Karpas-422 (cell line): Measurements from ENCODE around the gene PCDHB2. TPM values are rescaled to one million over a fixed set of nuclear protein-coding genes. Genes with fewer than 3 reads are reported as not detected.
"Not testable (repeated sequence)": the region's sequence is repeated elsewhere in the genome, so short reads cannot be mapped to it uniquely, and the experiment has no call there.

ENCODE experiments used
- DNase-seq: peaks from one replicate; pipeline ENCODE4 v3.0.0-alpha.2; 2015
- H2AFZ ChIP-seq: fragments of 200-600 bp; sonication (generic); 2 replicates; pipeline ENCODE4 v1.6.1; 2014; ENCODE audit warnings: antibody characterized with exemption, low read length, mixed read lengths
- H3K27ac ChIP-seq: fragments of 200-600 bp; sonication (generic); 2 replicates; pipeline ENCODE4 v1.5.1; 2014; ENCODE audit warnings: mild to moderate bottlenecking, low read length, moderate library complexity
- H3K27me3 ChIP-seq: fragments of 200-600 bp; sonication (generic); 2 replicates; pipeline ENCODE4 v1.6.1; 2014; ENCODE audit warnings: low read length, mixed read lengths
- H3K36me3 ChIP-seq: fragments of 200-600 bp; sonication (generic); 2 replicates; pipeline ENCODE4 v1.6.1; 2014; ENCODE audit warnings: low read length, mixed read lengths; ENCODE audit not compliant: insufficient read depth
- H3K4me1 ChIP-seq: fragments of 200-600 bp; sonication (generic); 2 replicates; pipeline ENCODE4 v1.6.1; 2014; ENCODE audit warnings: mild to moderate bottlenecking, low read length, mixed read lengths
- H3K4me2 ChIP-seq: fragments of 200-600 bp; sonication (generic); 2 replicates; pipeline ENCODE4 v1.6.1; 2014; ENCODE audit warnings: low read length, low read depth, mild to moderate bottlenecking; ENCODE audit not compliant: poor library complexity, severe bottlenecking
- H3K4me3 ChIP-seq: fragments of 200-600 bp; sonication (generic); 2 replicates; pipeline ENCODE4 v1.5.1; 2014; ENCODE audit warnings: mild to moderate bottlenecking, antibody characterized with exemption, low read length, mixed read lengths
- H3K79me2 ChIP-seq: fragments of 200-600 bp; sonication (generic); 2 replicates; pipeline ENCODE4 v1.6.1; 2014; ENCODE audit warnings: mild to moderate bottlenecking, low read length, mixed read lengths
- H3K9ac ChIP-seq: fragments of 200-600 bp; sonication (generic); 2 replicates; pipeline ENCODE4 v1.6.0; 2014; ENCODE audit warnings: low read length
- H3K9me2 ChIP-seq: fragments of 200-600 bp; sonication (generic), shearing (Covaris generic); replicated peaks from 2 replicates; pipeline ENCODE4 v1.6.0; 2014; ENCODE audit warnings: mild to moderate bottlenecking, low read length, moderate library complexity; ENCODE audit not compliant: insufficient read depth
- H3K9me3 ChIP-seq: fragments of 300-700, 200-600 bp; sonication (generic); 2 replicates; pipeline ENCODE4 v1.6.1; 2014; ENCODE audit warnings: low read length, mixed read lengths
- H4K20me1 ChIP-seq: fragments of 200-600 bp; sonication (generic); 2 replicates; pipeline ENCODE4 v1.6.1; 2014; ENCODE audit warnings: mild to moderate bottlenecking, antibody characterized with exemption, low read length, low read depth; ENCODE audit not compliant: insufficient read depth
- total RNA-seq: library from RNA; depleted of rRNA; stranded (reverse); fragments of >200 nt; shearing (Covaris generic); gene quantifications from 2 replicates; pipeline ENCODE4 v1.2.3, GENCODE V29; 2014; ENCODE audit warnings: low replicate concordance; rRNA removed

PCDHB2 gene
- total RNA-seq, 1 experiment from 2014 or later, result not detected

DNA sequence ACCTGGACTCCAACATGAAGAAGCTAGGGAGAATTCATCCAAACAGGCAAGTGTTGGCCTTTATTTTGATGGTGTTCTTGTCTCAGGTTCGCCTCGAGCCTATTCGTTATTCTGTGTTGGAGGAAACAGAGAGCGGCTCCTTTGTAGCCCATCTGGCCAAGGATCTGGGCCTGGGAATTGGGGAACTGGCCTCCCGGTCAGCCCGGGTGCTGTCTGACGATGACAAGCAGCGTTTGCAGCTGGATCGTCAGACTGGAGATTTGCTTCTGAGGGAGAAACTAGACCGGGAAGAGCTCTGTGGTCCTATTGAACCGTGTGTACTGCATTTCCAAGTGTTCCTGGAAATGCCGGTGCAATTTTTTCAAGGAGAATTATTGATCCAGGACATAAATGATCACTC is 27.6 kb downstream of the PCDHB2 start:
- Histone ChIP-seq H3K4me2 (no peak overlapping the region), H3K9me3 (no peaks in the 10 kb centered on the region; the same call in 1 of the 2 replicates), H2AFZ (no peak overlapping the region), H3K4me1 (no peaks in the 10 kb centered on the region), H3K9ac (no peak overlapping the region), H3K9me2 (no peaks in the 10 kb centered on the region), H4K20me1 (no peaks in the 10 kb centered on the region), H3K27ac (no peak overlapping the region), H3K79me2 (no peaks in the 10 kb centered on the region), H3K36me3 (no peaks in the 10 kb centered on the region), H3K27me3 (no peaks in the 10 kb centered on the region), H3K4me3 (no peak overlapping the region)
- no peak for DNase-seq

DNA sequence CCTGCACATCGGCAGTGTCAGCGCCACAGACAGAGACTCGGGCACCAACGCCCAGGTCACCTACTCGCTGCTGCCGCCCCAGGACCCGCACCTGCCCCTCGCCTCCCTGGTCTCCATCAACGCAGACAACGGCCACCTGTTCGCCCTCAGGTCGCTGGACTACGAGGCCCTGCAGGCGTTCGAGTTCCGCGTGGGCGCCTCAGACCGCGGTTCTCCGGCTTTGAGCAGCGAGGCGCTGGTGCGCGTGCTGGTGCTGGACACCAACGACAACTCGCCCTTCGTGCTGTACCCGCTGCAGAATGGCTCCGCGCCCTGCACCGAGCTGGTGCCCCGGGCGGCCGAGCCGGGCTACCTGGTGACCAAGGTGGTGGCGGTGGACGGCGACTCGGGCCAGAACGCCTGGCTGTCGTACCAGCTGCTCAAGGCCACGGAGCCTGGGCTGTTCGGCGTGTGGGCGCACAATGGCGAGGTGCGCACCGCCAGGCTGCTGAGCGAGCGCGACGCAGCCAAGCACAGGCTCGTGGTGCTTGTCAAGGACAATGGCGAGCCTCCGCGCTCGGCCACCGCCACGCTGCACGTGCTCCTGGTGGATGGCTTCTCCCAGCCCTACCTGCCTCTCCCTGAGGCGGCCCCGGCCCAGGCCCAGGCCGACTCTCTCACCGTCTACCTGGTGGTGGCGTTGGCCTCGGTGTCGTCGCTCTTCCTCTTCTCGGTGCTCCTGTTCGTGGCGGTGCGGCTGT is 29.2 kb downstream of the PCDHB2 start:
- DNase-seq, H2AFZ ChIP-seq, H3K4me2 ChIP-seq, H3K27me3 ChIP-seq, H3K79me2 ChIP-seq, H3K4me3 ChIP-seq, H3K9me3 ChIP-seq, H3K9me2 ChIP-seq, H3K27ac ChIP-seq, H3K4me1 ChIP-seq, H3K36me3 ChIP-seq, H4K20me1 ChIP-seq, H3K9ac ChIP-seq: not testable (repeated sequence)

DNA sequence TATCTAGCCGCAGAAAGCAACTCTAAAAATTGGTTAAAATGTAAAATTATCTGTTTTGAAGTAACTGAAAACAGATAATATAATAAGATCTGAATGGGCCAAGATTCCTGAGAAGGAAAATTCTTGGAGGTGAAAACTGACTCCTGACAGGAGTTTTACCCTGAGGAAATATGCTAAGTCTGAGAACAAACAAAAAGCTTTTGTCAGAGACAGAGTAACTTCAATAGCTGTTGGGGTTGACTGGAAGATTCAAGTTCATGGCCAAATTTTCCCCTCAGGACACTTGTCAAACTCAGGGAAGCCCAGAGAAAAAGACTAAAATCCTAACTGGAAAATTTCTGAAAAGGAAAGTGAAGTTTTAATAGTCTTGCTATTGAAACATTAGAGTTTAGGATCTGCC is 32.9 kb downstream of the PCDHB2 start:
- DNase-seq, result no peak
- Histone ChIP-seq H3K79me2 (no peaks in the 10 kb centered on the region), H3K4me1 (no peaks in the 10 kb centered on the region), H3K4me3 (no peak overlapping the region), H3K9me2 (no peaks in the 10 kb centered on the region), H3K4me2 (no peak overlapping the region), H4K20me1 (no peaks in the 10 kb centered on the region), H3K9me3 (no peaks in the 10 kb centered on the region), H3K27me3 (no peaks in the 10 kb centered on the region), H2AFZ (no peak overlapping the region), H3K27ac (no peak overlapping the region), H3K36me3 (no peaks in the 10 kb centered on the region), H3K9ac (no peak overlapping the region)

DNA sequence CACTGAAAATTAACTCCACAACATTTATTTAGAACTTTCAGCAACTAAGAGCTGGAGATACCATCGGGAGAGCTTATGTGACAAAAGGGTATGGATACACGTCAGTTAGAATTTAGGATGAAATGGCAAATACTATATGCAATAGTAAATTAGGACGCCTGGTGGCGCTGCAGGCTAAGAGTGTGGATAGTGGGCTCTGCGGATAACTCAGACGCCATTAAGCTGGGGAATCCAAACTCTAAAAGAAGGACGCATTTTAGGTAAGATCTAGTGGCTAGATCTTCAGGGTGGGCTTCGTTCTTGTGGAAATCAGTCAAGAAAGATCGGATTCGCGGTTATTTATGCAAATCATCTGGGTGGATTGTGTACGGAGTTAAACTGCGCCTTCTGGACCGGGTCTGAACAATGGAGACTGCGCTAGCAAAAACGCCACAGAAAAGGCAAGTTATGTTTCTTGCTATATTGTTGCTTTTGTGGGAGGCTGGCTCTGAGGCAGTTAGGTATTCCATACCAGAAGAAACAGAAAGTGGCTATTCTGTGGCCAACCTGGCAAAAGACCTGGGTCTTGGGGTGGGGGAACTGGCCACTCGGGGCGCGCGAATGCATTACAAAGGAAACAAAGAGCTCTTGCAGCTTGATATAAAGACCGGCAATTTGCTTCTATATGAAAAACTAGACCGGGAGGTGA is 40.8 kb downstream of the PCDHB2 start, which contains the start of gene PCDHB5:
Gene PCDHB5, plus strand, starts transcription at position 177 of the 688 bp plus-strand sequence. Its CDS starts 229 bp downstream, at position 406.
- Histone ChIP-seq H3K27me3 (no peaks in the 10 kb centered on the region), H3K79me2 (no peaks in the 10 kb centered on the region), H3K4me2 (no peak within 1 kb of the TSS), H3K27ac (no peak within 1 kb of the TSS), H2AFZ (no peak within 1 kb of the TSS), H3K9me2 (no peaks in the 10 kb centered on the region), H3K9ac (no peak within 1 kb of the TSS), H3K4me1 (no peaks in the 10 kb centered on the region), H3K36me3 (no peaks in the 10 kb centered on the region), H4K20me1 (no peaks in the 10 kb centered on the region), H3K9me3 (0 out of 2 replicates have a peak, but pooled peaks cover 2% of the 10 kb centered on the region), H3K4me3 (no peak within 1 kb of the TSS)
- DNase-seq, result peak; percentile 62

DNA sequence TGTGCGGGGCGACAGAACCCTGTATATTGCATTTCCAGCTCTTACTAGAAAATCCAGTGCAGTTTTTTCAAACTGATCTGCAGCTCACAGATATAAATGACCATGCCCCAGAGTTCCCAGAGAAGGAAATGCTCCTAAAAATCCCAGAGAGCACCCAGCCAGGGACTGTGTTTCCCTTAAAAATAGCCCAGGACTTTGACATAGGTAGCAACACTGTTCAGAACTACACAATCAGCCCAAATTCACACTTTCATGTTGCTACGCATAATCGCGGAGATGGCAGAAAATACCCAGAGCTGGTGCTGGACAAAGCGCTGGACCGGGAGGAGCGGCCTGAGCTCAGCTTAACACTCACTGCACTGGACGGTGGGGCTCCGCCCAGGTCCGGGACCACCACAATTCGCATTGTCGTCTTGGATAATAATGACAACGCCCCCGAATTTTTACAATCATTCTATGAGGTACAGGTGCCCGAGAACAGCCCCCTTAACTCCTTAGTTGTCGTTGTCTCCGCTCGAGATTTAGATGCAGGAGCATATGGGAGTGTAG is 41.4 kb downstream of the PCDHB2 start:
- Histone ChIP-seq H2AFZ (no peak overlapping the region), H3K4me1 (no peaks in the 10 kb centered on the region), H3K4me3 (no peak overlapping the region), H3K4me2 (no peak overlapping the region), H3K27ac (no peak overlapping the region), H3K9ac (no peak overlapping the region), H3K9me2 (no peaks in the 10 kb centered on the region), H3K79me2 (no peaks in the 10 kb centered on the region), H3K36me3 (no peaks in the 10 kb centered on the region), H3K9me3 (0 out of 2 replicates have a peak, but pooled peaks cover 2% of the 10 kb centered on the region), H4K20me1 (no peaks in the 10 kb centered on the region), H3K27me3 (no peaks in the 10 kb centered on the region)
- no peak for DNase-seq

DNA sequence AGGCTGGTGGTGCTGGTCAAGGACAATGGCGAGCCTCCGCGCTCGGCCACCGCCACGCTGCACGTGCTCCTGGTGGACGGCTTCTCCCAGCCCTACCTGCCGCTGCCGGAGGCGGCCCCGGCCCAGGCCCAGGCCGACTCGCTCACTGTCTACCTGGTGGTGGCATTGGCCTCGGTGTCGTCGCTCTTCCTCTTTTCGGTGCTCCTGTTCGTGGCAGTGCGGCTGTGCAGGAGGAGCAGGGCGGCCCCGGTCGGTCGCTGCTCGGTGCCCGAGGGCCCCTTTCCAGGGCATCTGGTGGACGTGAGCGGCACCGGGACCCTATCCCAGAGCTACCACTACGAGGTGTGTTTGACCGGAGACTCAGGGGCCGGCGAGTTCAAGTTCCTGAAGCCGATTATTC is 42.9 kb downstream of the PCDHB2 start:
- H4K20me1 ChIP-seq, H3K9me2 ChIP-seq, DNase-seq, H3K27ac ChIP-seq, H3K4me3 ChIP-seq, H3K9me3 ChIP-seq, H2AFZ ChIP-seq, H3K27me3 ChIP-seq, H3K79me2 ChIP-seq, H3K4me1 ChIP-seq, H3K9ac ChIP-seq, H3K36me3 ChIP-seq, H3K4me2 ChIP-seq: not testable (repeated sequence)

Other genes starting within 250 kb of the PCDHB2 start
- not detected in 2 replicates for gene PCDHA9, start 246.2 kb upstream of the PCDHB2 start, total RNA-seq
- not detected in 2 replicates for gene PCDHA10, start 238.7 kb upstream of the PCDHB2 start, total RNA-seq
- gene PCDHA11, start 225.7 kb upstream of the PCDHB2 start, total RNA-seq, result not detected in 2 replicates
- not detected in 2 replicates for gene PCDHA12, start 219.3 kb upstream of the PCDHB2 start, total RNA-seq
- not detected in 2 replicates for gene PCDHA13, start 212.5 kb upstream of the PCDHB2 start, total RNA-seq
- not detected in 2 replicates for gene PCDHAC1, start 168.3 kb upstream of the PCDHB2 start, total RNA-seq
- gene PCDHAC2, start 128.1 kb upstream of the PCDHB2 start, total RNA-seq, result not detected in 2 replicates
- gene PCDHB1, start 43.2 kb upstream of the PCDHB2 start, total RNA-seq, result not detected in 2 replicates
- gene PCDHB3, start 5.9 kb downstream of the PCDHB2 start, total RNA-seq, result not detected in 2 replicates
- not detected in 2 replicates for gene PCDHB4, start 27.2 kb downstream of the PCDHB2 start, total RNA-seq
- gene PCDHB5, start 40.6 kb downstream of the PCDHB2 start, total RNA-seq, result not detected in 2 replicates
- not detected in 2 replicates for gene PCDHB6, start 55.4 kb downstream of the PCDHB2 start, total RNA-seq
- not detected in 2 replicates for gene PCDHB7, start 78.0 kb downstream of the PCDHB2 start, total RNA-seq
- gene PCDHB8, start 83.2 kb downstream of the PCDHB2 start, total RNA-seq, result not detected in 2 replicates
- 0.04 and 0.54 TPM in 2 replicates for gene PCDHB16, start 87.8 kb downstream of the PCDHB2 start, total RNA-seq
- gene PCDHB9, start 92.5 kb downstream of the PCDHB2 start, total RNA-seq, result 0.11 and 0.29 TPM in 2 replicates
- 0.11 TPM in 1 of 2 replicates, not detected in the other for gene PCDHB10, start 97.7 kb downstream of the PCDHB2 start, total RNA-seq
- not detected in 2 replicates for gene PCDHB11, start 105.0 kb downstream of the PCDHB2 start, total RNA-seq
- not detected in 2 replicates for gene PCDHB12, start 114.1 kb downstream of the PCDHB2 start, total RNA-seq
- gene PCDHB13, start 119.3 kb downstream of the PCDHB2 start, total RNA-seq, result 0.19 and 0.69 TPM in 2 replicates
- 0.48 and 0.90 TPM in 2 replicates for gene PCDHB14, start 128.7 kb downstream of the PCDHB2 start, total RNA-seq
- 0.25 TPM in 1 of 2 replicates, not detected in the other for gene PCDHB15, start 150.8 kb downstream of the PCDHB2 start, total RNA-seq
- 0.65 and 0.82 TPM in 2 replicates for gene SLC25A2, start 209.4 kb downstream of the PCDHB2 start, total RNA-seq
- 70.0 and 85.9 TPM in 2 replicates for gene TAF7, start 226.2 kb downstream of the PCDHB2 start, total RNA-seq
- 0.48 and 1.2 TPM in 2 replicates for gene PCDHGA1, start 235.9 kb downstream of the PCDHB2 start, total RNA-seq
- gene PCDHGA2, start 244.1 kb downstream of the PCDHB2 start, total RNA-seq, result 0.04 TPM in 1 of 2 replicates, not detected in the other
- gene PCDHGA3, start 249.2 kb downstream of the PCDHB2 start, total RNA-seq, result not detected in 2 replicates